ENCODE data around the gene RASL10A. TPM values are rescaled to one million over a fixed set of nuclear protein-coding genes. Genes with fewer than 3 reads are reported as not detected.

Gene RASL10A
- total RNA-seq, 2 donors from 2014 or later = 1.1 to 1.8 TPM

DNA sequence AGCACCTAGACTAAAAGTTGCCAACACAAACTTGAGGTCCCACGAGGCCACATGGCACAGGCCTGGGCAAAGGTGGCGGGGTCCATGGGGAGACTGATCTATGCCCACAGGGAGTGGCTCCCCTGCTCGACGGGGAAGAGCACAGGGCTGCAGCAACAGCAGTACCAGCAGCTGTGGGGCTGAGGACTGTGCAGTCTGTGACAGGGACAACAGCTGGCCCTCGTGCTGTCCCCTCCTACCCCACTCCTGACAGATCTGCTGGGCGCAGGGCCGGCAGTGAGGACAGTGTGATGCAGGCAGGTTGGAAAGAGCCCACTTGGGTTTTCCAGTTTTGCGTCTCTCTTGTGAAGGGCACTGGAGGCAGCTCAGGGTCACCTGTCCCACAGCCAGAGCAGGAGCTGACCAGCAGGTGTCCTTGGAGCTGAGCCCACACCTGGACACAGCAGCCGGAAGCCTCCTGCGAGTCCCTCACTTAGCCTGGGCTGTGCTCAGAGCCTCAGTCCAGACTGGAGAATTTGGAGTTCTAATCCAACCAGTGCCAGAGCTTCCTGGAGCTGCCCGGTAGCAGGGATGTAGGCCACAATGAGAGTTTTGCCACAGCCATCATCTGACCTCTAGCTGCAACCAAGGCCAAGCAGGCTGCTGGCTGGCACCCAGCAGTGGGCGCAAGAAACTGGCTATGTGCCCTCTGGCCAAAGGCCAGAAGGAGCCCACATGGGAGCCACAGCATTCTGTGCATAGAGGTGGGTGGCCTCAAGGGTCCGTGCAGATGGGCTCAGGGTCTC, 12.6 kb downstream of the RASL10A start:
- TF ChIP-seq, protein P1, sequence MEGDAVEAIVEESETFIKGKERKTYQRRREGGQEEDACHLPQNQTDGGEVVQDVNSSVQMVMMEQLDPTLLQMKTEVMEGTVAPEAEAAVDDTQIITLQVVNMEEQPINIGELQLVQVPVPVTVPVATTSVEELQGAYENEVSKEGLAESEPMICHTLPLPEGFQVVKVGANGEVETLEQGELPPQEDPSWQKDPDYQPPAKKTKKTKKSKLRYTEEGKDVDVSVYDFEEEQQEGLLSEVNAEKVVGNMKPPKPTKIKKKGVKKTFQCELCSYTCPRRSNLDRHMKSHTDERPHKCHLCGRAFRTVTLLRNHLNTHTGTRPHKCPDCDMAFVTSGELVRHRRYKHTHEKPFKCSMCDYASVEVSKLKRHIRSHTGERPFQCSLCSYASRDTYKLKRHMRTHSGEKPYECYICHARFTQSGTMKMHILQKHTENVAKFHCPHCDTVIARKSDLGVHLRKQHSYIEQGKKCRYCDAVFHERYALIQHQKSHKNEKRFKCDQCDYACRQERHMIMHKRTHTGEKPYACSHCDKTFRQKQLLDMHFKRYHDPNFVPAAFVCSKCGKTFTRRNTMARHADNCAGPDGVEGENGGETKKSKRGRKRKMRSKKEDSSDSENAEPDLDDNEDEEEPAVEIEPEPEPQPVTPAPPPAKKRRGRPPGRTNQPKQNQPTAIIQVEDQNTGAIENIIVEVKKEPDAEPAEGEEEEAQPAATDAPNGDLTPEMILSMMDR (IDR thresholded peaks at IDR 0.05) = no peak

DNA sequence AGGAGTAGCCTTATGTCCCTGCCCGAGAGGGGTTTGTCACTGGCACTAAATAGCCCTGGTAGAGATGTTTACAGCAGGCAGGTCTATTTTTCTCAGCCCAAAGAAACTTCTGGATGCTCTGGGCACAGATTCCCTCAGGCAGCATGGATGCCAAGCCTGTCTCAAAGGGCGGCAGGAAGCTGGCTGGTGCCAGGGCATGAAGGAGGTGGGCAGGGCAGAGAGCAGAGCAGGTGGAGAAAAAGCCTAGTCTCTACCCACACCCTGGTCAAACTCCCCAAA, 13.2 kb downstream of the RASL10A start:
- Histone ChIP-seq H3K27ac (no peak overlapping the region), H3K27me3 (no peaks in the 10 kb centered on the region), H3K36me3 (peaks cover 33% of the 10 kb centered on the region), H3K4me1 (peaks cover 0 to 16% of the 10 kb centered on the region in 2 donors), H3K4me3 (no peak overlapping the region), H3K9me3 (no peaks in the 10 kb centered on the region)
- TF ChIP-seq, protein P1 (IDR thresholded peaks at IDR 0.05) = no peak
- DNase-seq (ENCODE audit: low spot score) = no peak

More for the DNA sequence above, 12.6 kb downstream of the RASL10A start:
- no peaks in the 10 kb centered on the region for H3K9me3 ChIP-seq
- H3K4me1 ChIP-seq = peaks cover 0 to 20% of the 10 kb centered on the region in 2 donors
- peak overlapping the region in 1 of 2 donors; percentile 15 for H3K27ac ChIP-seq
- no peaks in the 10 kb centered on the region for H3K27me3 ChIP-seq
- no peak for DNase-seq (ENCODE audit: low spot score)
- H3K4me3 ChIP-seq = no peak overlapping the region
- peaks cover 28% of the 10 kb centered on the region for H3K36me3 ChIP-seq

DNA sequence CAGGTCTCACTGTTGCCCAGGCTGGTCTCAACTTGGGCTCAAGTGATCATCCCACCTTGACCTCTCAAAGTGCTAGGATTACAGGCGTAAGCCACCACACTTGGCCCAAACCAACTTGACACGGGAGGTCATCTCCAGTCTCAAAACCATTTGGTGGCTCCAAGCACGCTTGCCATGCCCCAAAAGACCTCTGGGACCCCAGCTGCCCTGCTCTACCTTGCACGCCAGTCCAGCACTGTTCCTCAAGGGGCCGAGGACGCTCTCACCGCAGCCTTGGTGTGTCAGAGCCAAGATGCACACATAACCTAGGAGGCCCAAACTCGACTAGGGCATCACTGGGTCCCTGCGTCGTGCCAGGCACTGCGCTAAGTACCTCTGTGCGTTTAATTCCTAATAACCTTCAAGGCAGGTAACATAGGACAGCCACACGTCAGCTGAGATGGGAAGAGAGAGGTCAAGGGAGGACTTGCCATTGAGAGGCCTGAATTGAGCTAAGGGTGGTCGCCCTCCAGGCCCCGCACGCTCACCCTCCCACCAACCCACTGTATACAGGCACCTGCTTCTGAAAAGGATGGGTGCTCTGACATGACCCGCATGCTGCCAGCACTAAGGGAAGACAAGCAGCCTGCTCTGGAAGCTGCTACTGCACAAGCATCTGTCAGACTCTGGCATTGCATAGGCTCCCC, 13.6 kb downstream of the RASL10A start:
- Histone ChIP-seq H3K27ac (no peak overlapping the region), H3K36me3 (peaks cover 38% of the 10 kb centered on the region), H3K4me3 (no peak overlapping the region), H3K9me3 (no peaks in the 10 kb centered on the region), H3K4me1 (peaks cover 0 to 16% of the 10 kb centered on the region in 2 donors), H3K27me3 (no peaks in the 10 kb centered on the region)
- TF ChIP-seq, protein P1 (IDR thresholded peaks at IDR 0.05) = no peak
- DNase-seq (ENCODE audit: low spot score) = no peak

DNA sequence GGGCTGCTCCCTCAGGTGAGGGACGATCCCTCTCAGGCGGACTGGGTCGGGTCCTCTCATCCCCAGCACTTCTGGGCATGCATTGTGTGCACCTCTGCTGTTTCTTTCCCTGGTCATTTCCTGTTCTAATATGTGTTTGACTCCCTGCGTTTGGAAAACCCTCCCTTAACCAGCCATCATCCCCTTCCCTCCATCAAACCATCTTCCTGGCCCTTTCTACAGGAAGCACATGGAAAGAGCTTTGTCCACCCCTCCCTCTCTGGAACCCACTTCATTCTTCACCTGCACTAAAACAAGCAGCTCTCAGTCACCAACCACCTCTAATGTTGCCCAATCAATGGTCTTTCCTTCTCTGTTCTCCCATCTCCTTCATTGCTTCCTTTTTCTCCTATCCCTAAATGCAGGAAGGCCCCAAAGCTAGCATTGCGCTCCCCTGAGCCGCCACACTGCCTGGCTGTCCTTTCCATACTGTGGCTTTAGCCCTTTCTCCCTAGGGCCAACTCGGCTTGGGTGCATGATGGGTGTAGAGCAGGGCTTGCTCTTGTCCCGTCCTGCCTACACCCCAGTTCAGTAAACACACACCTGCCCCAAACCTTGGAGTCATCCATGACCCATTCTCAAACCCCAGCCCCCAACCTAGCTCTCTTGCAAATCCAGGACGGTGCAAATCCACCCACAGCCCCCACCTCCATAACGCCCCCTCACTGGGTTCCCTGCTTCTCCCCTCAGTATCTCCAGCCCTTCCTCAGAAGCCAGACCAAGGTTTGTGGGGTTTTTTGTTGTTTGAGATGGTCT, 14.5 kb downstream of the RASL10A start:
- no peaks in the 10 kb centered on the region for H3K9me3 ChIP-seq
- H3K4me1 ChIP-seq = peaks cover 0 to 15% of the 10 kb centered on the region in 2 donors
- H3K36me3 ChIP-seq = peaks cover 46% of the 10 kb centered on the region

DNA sequence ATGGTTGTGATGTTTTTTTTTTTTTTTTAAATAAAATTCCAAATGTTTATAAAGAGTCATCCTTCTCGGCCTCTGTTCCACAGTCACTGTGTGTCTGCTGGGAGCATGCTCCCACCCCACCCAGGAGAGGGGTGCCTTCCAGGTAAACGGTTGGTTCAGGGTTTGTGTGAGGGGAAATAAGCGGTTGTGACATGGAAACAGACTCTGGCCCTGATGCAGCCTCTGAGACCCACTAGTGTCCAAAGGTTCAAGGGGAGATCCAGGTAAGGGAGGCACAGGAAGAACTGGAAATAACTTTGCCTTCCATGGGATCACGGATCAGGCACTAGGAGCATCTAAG, 15.1 kb downstream of the RASL10A start:
- no peaks in the 10 kb centered on the region for H3K9me3 ChIP-seq
- H3K4me1 ChIP-seq = peaks cover 0 to 12% of the 10 kb centered on the region in 2 donors
- no peak overlapping the region for H3K4me3 ChIP-seq
- no peak overlapping the region for H3K27ac ChIP-seq
- H3K36me3 ChIP-seq = peaks cover 52% of the 10 kb centered on the region
- DNase-seq (ENCODE audit: low spot score) = no peak
- H3K27me3 ChIP-seq = no peaks in the 10 kb centered on the region
- TF ChIP-seq, protein P1 (IDR thresholded peaks at IDR 0.05) = no peak

More for the DNA sequence above, 14.5 kb downstream of the RASL10A start:
- TF ChIP-seq, protein P1 (IDR thresholded peaks at IDR 0.05) = no peak
- no peak overlapping the region for H3K27ac ChIP-seq
- DNase-seq (ENCODE audit: low spot score) = no peak
- H3K27me3 ChIP-seq = no peaks in the 10 kb centered on the region
- H3K4me3 ChIP-seq = no peak overlapping the region
